LNCAP (cell line): ENCODE results near the gene PLCXD1.

ENCODE experiments used
- TF ChIP-seq, protein P1 (sequence below): fragments of 450-650 bp; IDR thresholded peaks from 2 replicates; pipeline ENCODE4 v1.5.1; 2017; ENCODE audit warnings: mild to moderate bottlenecking

PLCXD1 gene

DNA sequence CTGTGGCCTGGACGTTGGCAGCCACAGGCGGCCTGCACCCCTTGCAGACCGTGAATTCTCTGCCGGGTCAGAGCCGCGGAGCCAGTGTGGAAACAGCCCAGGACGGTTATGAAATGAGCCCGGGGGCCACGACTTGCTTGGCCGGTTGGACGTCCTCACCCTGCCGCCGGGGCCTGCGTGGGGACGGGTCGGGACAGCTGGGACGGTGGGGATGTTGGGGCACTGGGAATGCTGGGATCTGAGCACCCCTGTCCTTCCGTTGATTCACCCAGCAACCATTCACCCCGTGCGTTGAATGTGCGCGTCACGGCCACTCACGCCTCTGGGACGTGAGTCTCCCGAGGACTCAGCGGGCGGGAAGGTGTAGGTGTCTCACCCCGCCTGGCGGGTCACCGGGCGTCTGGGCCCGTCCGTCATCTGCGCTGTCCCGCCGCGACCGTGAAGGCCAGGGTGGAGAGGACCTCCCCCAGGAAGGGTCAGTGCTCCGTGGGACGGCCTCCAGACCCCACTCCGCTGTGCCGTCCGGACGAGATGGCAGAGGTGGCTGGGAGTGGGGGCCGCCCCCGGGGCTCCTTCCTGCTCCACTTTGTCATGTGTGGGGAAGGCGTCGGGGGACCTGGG, 4.5 kb upstream of the PLCXD1 start:
- TF ChIP-seq, protein P1, sequence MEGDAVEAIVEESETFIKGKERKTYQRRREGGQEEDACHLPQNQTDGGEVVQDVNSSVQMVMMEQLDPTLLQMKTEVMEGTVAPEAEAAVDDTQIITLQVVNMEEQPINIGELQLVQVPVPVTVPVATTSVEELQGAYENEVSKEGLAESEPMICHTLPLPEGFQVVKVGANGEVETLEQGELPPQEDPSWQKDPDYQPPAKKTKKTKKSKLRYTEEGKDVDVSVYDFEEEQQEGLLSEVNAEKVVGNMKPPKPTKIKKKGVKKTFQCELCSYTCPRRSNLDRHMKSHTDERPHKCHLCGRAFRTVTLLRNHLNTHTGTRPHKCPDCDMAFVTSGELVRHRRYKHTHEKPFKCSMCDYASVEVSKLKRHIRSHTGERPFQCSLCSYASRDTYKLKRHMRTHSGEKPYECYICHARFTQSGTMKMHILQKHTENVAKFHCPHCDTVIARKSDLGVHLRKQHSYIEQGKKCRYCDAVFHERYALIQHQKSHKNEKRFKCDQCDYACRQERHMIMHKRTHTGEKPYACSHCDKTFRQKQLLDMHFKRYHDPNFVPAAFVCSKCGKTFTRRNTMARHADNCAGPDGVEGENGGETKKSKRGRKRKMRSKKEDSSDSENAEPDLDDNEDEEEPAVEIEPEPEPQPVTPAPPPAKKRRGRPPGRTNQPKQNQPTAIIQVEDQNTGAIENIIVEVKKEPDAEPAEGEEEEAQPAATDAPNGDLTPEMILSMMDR: no peak

DNA sequence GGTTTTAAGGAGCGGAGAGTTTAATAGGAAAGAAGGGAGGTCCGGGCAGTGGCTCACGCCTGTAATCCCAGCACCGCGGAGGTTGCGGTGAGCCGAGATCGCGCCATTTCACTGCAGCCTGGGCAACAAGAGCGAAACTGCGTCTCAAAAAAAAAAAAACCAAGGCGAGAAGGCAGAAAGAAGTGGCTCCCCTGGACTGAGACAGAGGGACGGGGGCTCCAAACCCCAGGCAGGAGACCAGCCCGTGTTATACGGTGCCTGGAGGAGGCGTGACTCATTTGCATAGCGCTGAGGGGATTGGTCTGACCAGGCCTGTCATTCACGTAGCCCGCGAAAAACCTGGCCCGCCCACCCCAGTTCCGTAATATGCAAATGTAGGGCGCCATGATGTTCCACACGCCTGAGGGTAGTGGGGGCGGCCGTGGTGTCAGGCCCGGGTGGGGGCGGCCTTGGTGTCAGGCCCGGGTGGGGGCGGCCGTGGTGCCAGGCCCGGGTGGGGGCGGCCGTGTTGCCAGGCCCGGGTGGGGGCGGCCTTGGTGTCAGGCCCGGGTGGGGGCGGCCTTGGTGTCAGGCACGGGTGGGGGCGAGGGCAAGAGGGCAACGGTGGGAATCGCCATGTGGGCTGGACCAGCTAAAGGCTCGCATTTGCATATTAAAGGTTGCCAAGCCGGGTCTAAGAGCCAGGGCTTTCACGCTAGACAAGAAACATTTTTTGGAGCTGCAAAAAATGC, 2.1 kb downstream of the PLCXD1 start:
- TF ChIP-seq, protein P1: no peak

DNA sequence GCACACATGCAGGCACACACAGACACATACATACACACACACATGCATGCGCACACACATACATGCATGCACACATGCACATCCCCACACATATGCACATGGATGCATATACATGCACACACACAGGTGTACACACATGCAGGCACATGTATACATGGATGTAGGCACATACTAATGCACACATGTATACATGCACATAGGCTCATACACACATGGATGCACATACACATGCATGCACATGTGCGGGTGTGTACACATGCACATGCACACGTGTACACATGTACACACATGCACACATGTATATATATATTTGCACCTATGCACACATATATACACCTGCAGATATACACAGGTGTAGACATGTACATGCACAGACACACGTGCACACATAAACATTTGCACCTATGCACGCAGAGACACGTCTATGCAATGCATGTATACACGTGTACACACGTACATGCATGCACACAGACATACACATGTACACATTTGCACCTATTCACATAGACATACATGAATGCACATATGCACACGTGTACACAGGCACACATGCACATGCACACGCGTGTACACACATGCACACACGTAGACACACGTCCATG, 4.0 kb downstream of the PLCXD1 start:
- TF ChIP-seq, protein P1: no peak

DNA sequence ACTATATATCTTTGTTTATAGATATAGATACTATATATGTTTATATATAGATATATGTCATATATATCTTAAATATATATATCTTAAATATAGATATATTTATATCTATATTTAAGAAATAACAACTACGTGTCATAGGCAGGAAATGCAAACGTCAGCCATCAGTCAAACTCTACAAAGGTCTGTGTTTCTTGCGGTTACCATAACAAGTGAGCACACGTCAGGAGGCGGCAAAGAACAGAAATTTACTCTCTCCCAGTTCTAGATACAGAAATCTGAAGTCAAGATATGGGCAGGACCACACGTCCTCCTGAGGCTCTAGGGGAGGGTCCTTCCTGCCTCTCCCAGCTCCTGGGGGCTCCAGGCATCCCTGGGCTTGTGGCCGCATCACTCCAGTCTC, 6.5 kb downstream of the PLCXD1 start:
- TF ChIP-seq, protein P1: no peak

- TF ChIP-seq, protein P1: no peak
Observed at GRCh38 chrX:288561-288991, 7.4 kb downstream of the PLCXD1 start.

- TF ChIP-seq, protein P1: no peak
Observed at GRCh38 chrX:290476-291166, 9.4 kb downstream of the PLCXD1 start.

GRCh38 chrX:291411-291901, 10.3 kb downstream of the PLCXD1 start:
- TF ChIP-seq, protein P1: no peak
